ENCODE results near the gene TBC1D8. TPM values are rescaled to one million over a fixed set of nuclear protein-coding genes. Genes with fewer than 3 reads are reported as not detected.

The TBC1D8 gene
- total and polyA plus RNA-seq, 2 donors (not counting 1 experiment from before 2014, with no cell fraction given), result 1.7 to 15.7 TPM

DNA sequence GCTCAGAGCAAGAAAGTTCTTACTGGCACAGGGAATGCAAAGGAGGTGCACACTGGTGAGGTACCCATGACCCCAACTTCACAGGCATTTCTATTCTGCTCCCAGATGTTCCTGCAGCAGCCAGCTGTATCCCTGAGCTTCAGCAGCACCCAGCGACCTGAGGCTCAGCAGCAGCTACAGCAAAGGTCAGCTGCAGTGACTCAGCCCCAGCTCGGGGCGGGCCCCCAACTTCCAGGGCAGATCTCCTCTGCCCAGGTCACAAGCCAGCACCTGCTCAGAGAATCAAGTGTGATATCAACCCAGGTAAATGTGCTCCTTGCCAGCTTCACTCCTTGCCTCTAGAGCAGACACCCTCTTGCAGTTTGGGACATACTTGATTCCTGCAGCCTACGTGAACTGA, 163.2 kb downstream of the TBC1D8 start:
- peaks cover 10% of the 10 kb centered on the region for H3K27me3 Mint-ChIP-seq
- Histone ChIP-seq H2AFZ (ENCODE audit: insufficient read depth, low read depth, low read length, poor library complexity, severe bottlenecking) (no peak overlapping the region), H3K27ac (ENCODE audit: low read length in 2 of 2) (no peak overlapping the region), H3K27me3 (replicated peaks in 1 of 4; ENCODE audit: control extremely low read depth in 1 of 4, control insufficient read depth in 3 of 4, insufficient read depth in 4 of 4, low read length in 3 of 4) (peaks cover 0 to 4% (median 2%) of the 10 kb centered on the region in 4 experiments), H3K79me2 (ENCODE audit: control insufficient read depth, insufficient read depth, low read length) (no peaks in the 10 kb centered on the region), H4K20me1 (ENCODE audit: control insufficient read depth, insufficient read depth, low read length, poor library complexity, severe bottlenecking) (no peaks in the 10 kb centered on the region), H3K9me3 (ENCODE audit: control extremely low read depth in 1 of 3, control insufficient read depth in 2 of 3, insufficient read depth in 1 of 3, low read length in 2 of 3) (peaks cover 0 to 5% (median 0%) of the 10 kb centered on the region in 3 donors), H3K9ac (ENCODE audit: low read length) (no peak overlapping the region), H3K36me3 (replicated peaks in 1 of 2; ENCODE audit: control extremely low read depth in 1 of 2, control insufficient read depth in 1 of 2, extremely low read depth in 1 of 2, insufficient read depth in 2 of 2, low read length in 1 of 2) (no peaks in the 10 kb centered on the region), H3K4me2 (replicated peaks; ENCODE audit: low read depth, low read length, poor library complexity, severe bottlenecking) (no peak overlapping the region), H3K4me3 (ENCODE audit: control extremely low read depth in 1 of 5, extremely low read depth in 1 of 5, insufficient read depth in 1 of 5, low read depth in 2 of 5, low read length in 4 of 5) (no peak overlapping the region), H3K4me1 (ENCODE audit: control insufficient read depth in 2 of 2, insufficient read depth in 2 of 2, low read length in 2 of 2) (peaks cover 0 to 11% of the 10 kb centered on the region in 2 donors)
- CTCF ChIA-PET, result interaction anchor here (1.0 to 5.9 kb wide), 7 partner anchors 11 to 725 kb away, joined by 3 to 88 read pairs (median 7); no protein-coding TSS in a partner anchor
- no peak overlapping the region for H3K27ac Mint-ChIP-seq
- ATAC-seq (ENCODE audit: low read depth), result no peak
- no peak overlapping the region for H3K4me3 Mint-ChIP-seq
- H3K4me1 Mint-ChIP-seq, result peaks cover 5% of the 10 kb centered on the region
- H3K9me3 Mint-ChIP-seq (ENCODE audit: insufficient read depth), result no peaks in the 10 kb centered on the region
- 84% methylated on average over 3 of the region's 4 CpGs for WGBS (ENCODE audit: insufficient coverage)
- no peak for DNase-seq
- no peak for TF ChIP-seq EZH2 (IDR thresholded peaks at IDR 0.05; ENCODE audit: borderline replicate concordance, insufficient read depth, low read depth, low read length, poor library complexity, severe bottlenecking)
- TF ChIP-seq, protein P1, sequence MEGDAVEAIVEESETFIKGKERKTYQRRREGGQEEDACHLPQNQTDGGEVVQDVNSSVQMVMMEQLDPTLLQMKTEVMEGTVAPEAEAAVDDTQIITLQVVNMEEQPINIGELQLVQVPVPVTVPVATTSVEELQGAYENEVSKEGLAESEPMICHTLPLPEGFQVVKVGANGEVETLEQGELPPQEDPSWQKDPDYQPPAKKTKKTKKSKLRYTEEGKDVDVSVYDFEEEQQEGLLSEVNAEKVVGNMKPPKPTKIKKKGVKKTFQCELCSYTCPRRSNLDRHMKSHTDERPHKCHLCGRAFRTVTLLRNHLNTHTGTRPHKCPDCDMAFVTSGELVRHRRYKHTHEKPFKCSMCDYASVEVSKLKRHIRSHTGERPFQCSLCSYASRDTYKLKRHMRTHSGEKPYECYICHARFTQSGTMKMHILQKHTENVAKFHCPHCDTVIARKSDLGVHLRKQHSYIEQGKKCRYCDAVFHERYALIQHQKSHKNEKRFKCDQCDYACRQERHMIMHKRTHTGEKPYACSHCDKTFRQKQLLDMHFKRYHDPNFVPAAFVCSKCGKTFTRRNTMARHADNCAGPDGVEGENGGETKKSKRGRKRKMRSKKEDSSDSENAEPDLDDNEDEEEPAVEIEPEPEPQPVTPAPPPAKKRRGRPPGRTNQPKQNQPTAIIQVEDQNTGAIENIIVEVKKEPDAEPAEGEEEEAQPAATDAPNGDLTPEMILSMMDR (IDR thresholded peaks at IDR 0.05), result no peak
- POLR2A ChIA-PET, result no interaction called here
- intact Hi-C loops (cut with micrococcal nuclease), result no loop called here

DNA sequence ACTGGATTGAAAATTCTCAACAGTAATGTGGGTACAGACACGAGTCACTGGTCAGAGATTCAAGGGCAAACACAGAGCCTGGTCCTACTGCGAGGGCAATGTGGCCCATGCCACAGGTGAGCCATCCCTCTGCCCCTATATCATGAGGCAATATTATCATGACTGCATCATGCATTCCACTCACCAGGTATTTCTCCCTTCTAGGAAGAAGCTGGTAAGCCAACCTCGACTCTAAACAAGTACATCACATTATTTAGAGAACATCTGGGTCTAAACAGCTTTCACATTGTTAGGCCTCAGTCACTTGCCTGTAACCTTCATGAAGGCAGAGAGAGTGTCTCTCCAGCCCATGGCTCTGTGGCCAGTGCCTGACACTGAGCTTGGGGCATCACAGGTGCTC, 163.6 kb downstream of the TBC1D8 start:
- H3K27ac ChIP-seq (ENCODE audit: low read length in 2 of 2), result no peak overlapping the region
- H2AFZ ChIP-seq (ENCODE audit: insufficient read depth, low read depth, low read length, poor library complexity, severe bottlenecking), result no peak overlapping the region
- H3K9me3 ChIP-seq (ENCODE audit: control extremely low read depth in 1 of 3, control insufficient read depth in 2 of 3, insufficient read depth in 1 of 3, low read length in 2 of 3), result peaks cover 0 to 5% (median 0%) of the 10 kb centered on the region in 3 donors
- peaks cover 10% of the 10 kb centered on the region for H3K27me3 Mint-ChIP-seq
- H3K79me2 ChIP-seq (ENCODE audit: control insufficient read depth, insufficient read depth, low read length), result no peaks in the 10 kb centered on the region
- no peak overlapping the region for H3K9ac ChIP-seq (ENCODE audit: low read length)
- H3K4me3 Mint-ChIP-seq, result no peak overlapping the region
- H3K4me2 ChIP-seq (replicated peaks; ENCODE audit: low read depth, low read length, poor library complexity, severe bottlenecking), result no peak overlapping the region
- no peaks in the 10 kb centered on the region for H3K9me3 Mint-ChIP-seq (ENCODE audit: insufficient read depth)
- intact Hi-C loops (cut with micrococcal nuclease), result no loop called here
- peaks cover 0 to 4% (median 2%) of the 10 kb centered on the region in 4 experiments for H3K27me3 ChIP-seq (replicated peaks in 1 of 4; ENCODE audit: control extremely low read depth in 1 of 4, control insufficient read depth in 3 of 4, insufficient read depth in 4 of 4, low read length in 3 of 4)
- CTCF ChIA-PET, result interaction anchor here (1.0 to 5.9 kb wide), 9 partner anchors 11 to 726 kb away, joined by 3 to 88 read pairs (median 7); no protein-coding TSS in a partner anchor
- ATAC-seq (ENCODE audit: low read depth) (no peak), DNase-seq (no peak)
- no peak overlapping the region for H3K4me3 ChIP-seq (ENCODE audit: control extremely low read depth in 1 of 5, extremely low read depth in 1 of 5, insufficient read depth in 1 of 5, low read depth in 2 of 5, low read length in 4 of 5)
- no peaks in the 10 kb centered on the region for H4K20me1 ChIP-seq (ENCODE audit: control insufficient read depth, insufficient read depth, low read length, poor library complexity, severe bottlenecking)
- TF ChIP-seq, protein P1 (IDR thresholded peaks at IDR 0.05), result no peak
- TF ChIP-seq EZH2 (IDR thresholded peaks at IDR 0.05; ENCODE audit: borderline replicate concordance, insufficient read depth, low read depth, low read length, poor library complexity, severe bottlenecking), result no peak
- no peaks in the 10 kb centered on the region for H3K36me3 ChIP-seq (replicated peaks in 1 of 2; ENCODE audit: control extremely low read depth in 1 of 2, control insufficient read depth in 1 of 2, extremely low read depth in 1 of 2, insufficient read depth in 2 of 2, low read length in 1 of 2)
- POLR2A ChIA-PET, result no interaction called here
- peaks cover 0 to 10% of the 10 kb centered on the region in 2 donors for H3K4me1 ChIP-seq (ENCODE audit: control insufficient read depth in 2 of 2, insufficient read depth in 2 of 2, low read length in 2 of 2)
- H3K27ac Mint-ChIP-seq, result no peak overlapping the region
- H3K4me1 Mint-ChIP-seq, result peaks cover 4% of the 10 kb centered on the region
- WGBS (ENCODE audit: insufficient coverage), result 85% methylated on average over 3 of the region's 3 CpGs

Data from B cell (primary cell).